Gastroesophageal sphincter (tissue), 3 donors: ENCODE measurements around the gene COPS4.
"Not testable (repeated sequence)": the region's sequence is repeated elsewhere in the genome, so short reads cannot be mapped to it uniquely, and the experiment has no call there.

Experiments used
- EP300 ChIP-seq: sonication (generic); formaldehyde crosslinking; IDR thresholded peaks from one replicate; pipeline ENCODE4 v1.6.1; 2017; ENCODE audit warnings: antibody characterized with exemption, mild to moderate bottlenecking
- POLR2A ChIP-seq, 2 donors: fragments of 450-650 bp; IDR thresholded peaks; one replicate each; pipeline ENCODE4 v1.6.1; 2017; ENCODE audit warnings: antibody characterized with exemption in 2 of 2, mild to moderate bottlenecking in 2 of 2, moderate library complexity in 1 of 2
- POLR2AphosphoS5 ChIP-seq: sonication (generic); formaldehyde crosslinking; IDR thresholded peaks from one replicate; pipeline ENCODE4 v1.6.1; 2017; ENCODE audit warnings: antibody characterized with exemption
- TF ChIP-seq, protein P1 (sequence below), 4 experiments: fragments of 200-600 bp in 2 of 4; fragments of 450-650 bp in 2 of 4; sonication (generic) in 1 of 4; IDR thresholded peaks; one replicate each; pipeline ENCODE4 v1.5.1; 2017 to 2019; ENCODE audit warnings: antibody characterized with exemption in 4 of 4, mild to moderate bottlenecking in 2 of 4, moderate library complexity in 2 of 4

DNA sequence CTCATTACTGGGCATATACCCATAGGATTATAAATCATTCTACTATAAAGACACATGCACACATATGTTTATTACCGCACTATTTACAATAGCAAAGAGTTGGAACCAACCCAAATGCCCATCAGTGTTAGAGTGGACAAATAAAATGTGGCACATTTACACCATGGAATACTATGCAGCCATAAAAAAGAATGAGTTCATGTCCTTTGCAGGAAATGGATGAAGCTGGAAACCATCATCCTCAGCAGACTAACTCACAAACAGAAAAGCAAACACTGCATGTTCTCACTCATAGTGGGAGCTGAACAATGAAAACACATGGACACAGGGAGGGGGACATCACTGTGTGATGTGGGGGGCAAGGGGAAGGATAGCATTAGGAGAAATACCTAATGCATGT lies 11.4 kb upstream of the COPS4 start:
- TF ChIP-seq, protein P1, sequence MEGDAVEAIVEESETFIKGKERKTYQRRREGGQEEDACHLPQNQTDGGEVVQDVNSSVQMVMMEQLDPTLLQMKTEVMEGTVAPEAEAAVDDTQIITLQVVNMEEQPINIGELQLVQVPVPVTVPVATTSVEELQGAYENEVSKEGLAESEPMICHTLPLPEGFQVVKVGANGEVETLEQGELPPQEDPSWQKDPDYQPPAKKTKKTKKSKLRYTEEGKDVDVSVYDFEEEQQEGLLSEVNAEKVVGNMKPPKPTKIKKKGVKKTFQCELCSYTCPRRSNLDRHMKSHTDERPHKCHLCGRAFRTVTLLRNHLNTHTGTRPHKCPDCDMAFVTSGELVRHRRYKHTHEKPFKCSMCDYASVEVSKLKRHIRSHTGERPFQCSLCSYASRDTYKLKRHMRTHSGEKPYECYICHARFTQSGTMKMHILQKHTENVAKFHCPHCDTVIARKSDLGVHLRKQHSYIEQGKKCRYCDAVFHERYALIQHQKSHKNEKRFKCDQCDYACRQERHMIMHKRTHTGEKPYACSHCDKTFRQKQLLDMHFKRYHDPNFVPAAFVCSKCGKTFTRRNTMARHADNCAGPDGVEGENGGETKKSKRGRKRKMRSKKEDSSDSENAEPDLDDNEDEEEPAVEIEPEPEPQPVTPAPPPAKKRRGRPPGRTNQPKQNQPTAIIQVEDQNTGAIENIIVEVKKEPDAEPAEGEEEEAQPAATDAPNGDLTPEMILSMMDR (IDR thresholded peaks at IDR 0.05) = not testable (repeated sequence)
- TF ChIP-seq POLR2A (IDR thresholded peaks at IDR 0.05); POLR2AphosphoS5; EP300: not testable (repeated sequence)
